Neural progenitor cell (in vitro differentiated cells): ENCODE measurements around the gene LUZP2.

Source experiments
- EZH2 ChIP-seq: fragments of 200-600 bp; sonication (generic); IDR thresholded peaks from 2 replicates; pipeline ENCODE4 v1.6.1; 2017; ENCODE audit warnings: antibody characterized with exemption, mild to moderate bottlenecking, moderate library complexity
- EZH2phosphoT487 ChIP-seq: fragments of 200-600 bp; sonication (generic); IDR thresholded peaks from 2 replicates; pipeline ENCODE4 v1.6.1; 2017; ENCODE audit warnings: antibody characterized with exemption
- TF ChIP-seq, protein P1 (sequence below): fragments of 200-600 bp; sonication (generic); IDR thresholded peaks from 2 replicates; pipeline ENCODE4 v1.5.1; 2017; ENCODE audit warnings: antibody characterized with exemption, mild to moderate bottlenecking

DNA sequence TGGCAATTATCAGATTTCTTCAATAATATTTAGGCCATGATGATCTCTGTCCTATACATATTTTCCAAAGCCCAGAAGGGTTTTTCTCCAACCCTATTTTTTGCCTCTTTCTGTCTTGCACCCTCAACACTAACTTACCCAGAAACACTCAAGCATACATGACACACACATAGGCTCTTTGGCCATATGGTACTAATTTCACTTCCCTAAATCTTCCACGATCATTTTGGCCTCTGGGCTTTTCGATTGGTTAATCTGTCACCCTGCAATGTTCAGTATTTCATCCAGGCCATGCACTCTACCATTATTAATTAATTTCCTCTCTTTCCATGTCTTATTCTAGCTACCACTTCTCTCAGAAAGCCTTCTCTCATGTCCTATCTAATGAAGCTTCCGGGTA, 59.8 kb downstream of the LUZP2 start:
- TF ChIP-seq EZH2 (no peak), EZH2phosphoT487 (no peak)
- TF ChIP-seq, protein P1, sequence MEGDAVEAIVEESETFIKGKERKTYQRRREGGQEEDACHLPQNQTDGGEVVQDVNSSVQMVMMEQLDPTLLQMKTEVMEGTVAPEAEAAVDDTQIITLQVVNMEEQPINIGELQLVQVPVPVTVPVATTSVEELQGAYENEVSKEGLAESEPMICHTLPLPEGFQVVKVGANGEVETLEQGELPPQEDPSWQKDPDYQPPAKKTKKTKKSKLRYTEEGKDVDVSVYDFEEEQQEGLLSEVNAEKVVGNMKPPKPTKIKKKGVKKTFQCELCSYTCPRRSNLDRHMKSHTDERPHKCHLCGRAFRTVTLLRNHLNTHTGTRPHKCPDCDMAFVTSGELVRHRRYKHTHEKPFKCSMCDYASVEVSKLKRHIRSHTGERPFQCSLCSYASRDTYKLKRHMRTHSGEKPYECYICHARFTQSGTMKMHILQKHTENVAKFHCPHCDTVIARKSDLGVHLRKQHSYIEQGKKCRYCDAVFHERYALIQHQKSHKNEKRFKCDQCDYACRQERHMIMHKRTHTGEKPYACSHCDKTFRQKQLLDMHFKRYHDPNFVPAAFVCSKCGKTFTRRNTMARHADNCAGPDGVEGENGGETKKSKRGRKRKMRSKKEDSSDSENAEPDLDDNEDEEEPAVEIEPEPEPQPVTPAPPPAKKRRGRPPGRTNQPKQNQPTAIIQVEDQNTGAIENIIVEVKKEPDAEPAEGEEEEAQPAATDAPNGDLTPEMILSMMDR = no peak
